Endothelial cell of umbilical vein (primary cell): ENCODE data around the gene MICAL3.

Experiments used
- EZH2 ChIP-seq: IDR thresholded peaks from 2 replicates; pipeline ENCODE4 v1.6.1; 2012; ENCODE audit warnings: borderline replicate concordance, low read depth, mild to moderate bottlenecking, moderate library complexity, low read length, inconsistent platforms; ENCODE audit not compliant: severe bottlenecking
- TF ChIP-seq, protein P1 (sequence below), 2 donors: IDR thresholded peaks; 1 replicate in 1 of 2; 2 replicates in 1 of 2; pipeline ENCODE4 v1.5.1; 2011; ENCODE audit warnings: low read length in 2 of 2, mild to moderate bottlenecking in 2 of 2, moderate library complexity in 2 of 2, control low read depth in 1 of 2, inconsistent platforms in 1 of 2, low read depth in 1 of 2; ENCODE audit not compliant: insufficient read depth in 1 of 2; ENCODE audit errors: extremely low read depth in 1 of 2

DNA sequence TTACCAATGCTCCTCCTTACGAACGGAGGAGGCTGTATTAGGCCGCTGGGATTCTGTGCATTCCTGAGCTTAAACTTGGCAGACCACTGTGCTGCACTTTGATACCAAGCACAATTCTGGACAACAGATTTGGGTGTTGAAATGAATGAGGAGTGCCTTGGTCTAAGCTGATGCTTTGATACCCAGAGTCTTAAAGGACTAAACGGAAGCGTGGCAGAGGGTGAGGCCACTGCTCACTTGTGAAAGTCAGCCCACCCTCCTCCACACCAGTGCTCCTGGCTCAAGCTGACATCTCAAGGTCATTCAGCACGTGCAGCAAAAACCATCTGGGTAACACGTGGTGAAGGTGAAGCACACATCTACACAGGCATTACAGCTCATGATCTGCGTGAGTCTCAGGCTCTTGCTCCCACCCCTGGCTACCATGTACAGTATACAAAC lies 85.9 kb downstream of the MICAL3 start:
- no peak for TF ChIP-seq EZH2
- TF ChIP-seq, protein P1, sequence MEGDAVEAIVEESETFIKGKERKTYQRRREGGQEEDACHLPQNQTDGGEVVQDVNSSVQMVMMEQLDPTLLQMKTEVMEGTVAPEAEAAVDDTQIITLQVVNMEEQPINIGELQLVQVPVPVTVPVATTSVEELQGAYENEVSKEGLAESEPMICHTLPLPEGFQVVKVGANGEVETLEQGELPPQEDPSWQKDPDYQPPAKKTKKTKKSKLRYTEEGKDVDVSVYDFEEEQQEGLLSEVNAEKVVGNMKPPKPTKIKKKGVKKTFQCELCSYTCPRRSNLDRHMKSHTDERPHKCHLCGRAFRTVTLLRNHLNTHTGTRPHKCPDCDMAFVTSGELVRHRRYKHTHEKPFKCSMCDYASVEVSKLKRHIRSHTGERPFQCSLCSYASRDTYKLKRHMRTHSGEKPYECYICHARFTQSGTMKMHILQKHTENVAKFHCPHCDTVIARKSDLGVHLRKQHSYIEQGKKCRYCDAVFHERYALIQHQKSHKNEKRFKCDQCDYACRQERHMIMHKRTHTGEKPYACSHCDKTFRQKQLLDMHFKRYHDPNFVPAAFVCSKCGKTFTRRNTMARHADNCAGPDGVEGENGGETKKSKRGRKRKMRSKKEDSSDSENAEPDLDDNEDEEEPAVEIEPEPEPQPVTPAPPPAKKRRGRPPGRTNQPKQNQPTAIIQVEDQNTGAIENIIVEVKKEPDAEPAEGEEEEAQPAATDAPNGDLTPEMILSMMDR (IDR thresholded peaks at IDR 0.05; ENCODE audit: extremely low read depth in 1 of 2, insufficient read depth in 1 of 2, low read depth in 1 of 2, low read length in 2 of 2): no peak
